Activated CD8-positive, alpha-beta memory T cell treated with anti-CD3 and anti-CD28 coated beads, Interleukin-2, amount 50 U/mL, for 48 hours (primary cell): ENCODE measurements around the gene ELAVL1.

Experiments used
- DNase-seq: peaks from one replicate; pipeline ENCODE4 v3.0.0-alpha.2; 2020

ELAVL1 gene

DNA sequence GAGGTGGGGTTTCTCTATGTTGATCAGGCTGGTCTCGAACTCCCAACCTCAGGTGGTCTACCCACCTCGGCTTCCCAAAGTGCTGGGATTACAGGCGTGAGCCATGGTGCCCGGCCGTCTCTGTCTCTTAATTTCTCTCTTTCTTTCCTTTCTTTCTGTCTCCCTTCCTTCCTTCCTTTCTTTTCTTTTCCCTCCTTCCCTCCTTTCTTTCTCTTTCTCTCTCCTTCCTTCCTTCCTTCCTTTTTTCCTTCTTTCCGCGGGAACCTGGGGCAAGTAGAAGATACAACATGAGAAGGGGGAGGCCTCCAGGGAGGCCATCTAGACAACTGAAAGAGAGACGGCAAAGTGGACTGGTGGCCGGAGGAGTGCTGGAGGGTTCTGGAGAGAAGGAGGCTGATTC lies 15.2 kb upstream of the ELAVL1 start:
- DNase-seq: no peak

DNA sequence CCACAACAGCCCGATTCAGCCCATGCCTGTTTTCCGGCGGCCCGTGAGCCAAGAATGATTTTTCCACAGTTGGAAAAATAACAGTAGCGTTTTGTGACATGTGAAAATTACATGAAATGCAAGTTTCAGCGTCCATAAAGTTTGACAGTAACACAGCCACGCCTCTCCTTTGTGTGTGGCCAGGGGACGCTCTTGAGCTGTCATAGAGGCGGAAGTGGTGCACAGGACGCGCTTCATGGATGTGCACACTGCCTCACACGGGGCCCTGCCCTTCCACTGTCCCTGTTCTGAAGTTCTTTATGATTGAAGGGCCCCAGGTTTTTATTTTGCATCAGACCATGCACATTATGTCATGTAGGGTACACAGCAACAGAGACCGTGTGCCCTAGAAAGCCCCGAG lies 12.4 kb upstream of the ELAVL1 start:
- peak; percentile 57 for DNase-seq

DNA sequence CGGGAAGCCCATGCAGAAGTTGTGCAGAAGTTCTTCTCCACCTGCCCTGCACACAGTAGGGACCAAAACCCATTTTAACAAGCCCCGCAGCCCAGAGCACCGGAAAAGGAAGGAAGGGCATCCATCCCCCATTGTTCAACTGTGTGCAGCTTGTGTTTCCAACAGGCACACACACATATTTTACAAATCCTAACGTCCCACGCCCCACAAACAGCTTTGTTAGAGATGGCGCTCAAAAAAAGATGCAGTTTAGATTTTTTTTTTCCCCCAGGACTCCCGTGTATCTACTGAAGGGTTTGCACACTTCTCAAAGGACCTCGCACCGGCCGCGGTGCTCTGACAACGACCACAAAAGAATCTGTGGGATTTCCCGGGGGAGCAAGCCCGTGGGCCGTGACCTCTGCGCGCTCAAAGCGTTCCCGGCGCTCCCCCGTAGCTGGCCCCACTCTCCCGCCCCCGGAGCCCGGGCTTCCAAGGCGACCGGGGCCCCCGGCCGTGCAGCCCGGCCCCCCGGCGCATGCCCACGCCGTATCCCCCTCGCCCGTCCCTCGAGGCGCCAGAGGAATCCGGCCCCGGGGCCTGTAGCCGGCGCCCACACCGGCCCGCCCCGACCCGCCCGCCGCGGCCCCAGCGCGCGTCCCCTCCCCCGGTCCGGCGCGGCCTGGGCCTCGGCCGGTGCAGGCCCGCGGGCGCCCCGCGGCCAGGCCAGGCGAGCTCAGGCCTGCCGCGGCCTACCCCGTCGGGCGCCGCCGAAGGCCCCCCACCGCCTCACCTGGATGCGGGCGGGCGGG lies 523 bp downstream of the ELAVL1 start:
- peak; percentile 64 for DNase-seq

DNA sequence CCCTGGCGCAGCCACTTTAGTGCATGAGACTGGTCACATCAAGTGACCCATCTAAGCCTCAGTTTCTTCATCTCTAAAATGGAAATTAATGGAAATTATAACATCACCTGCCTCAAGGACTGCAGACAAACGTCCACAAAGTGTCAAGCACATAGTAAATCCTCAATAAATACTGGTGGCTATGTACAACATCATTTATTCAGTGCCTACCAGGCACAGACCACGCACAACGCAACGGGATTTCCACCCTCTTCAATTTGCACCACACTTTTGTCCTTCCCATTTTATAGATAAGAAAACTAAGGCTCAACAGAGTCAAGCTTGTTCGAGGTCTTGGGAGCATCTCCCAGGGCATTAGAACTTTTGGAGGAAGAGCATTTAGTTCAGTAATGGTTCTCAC lies 1.4 kb downstream of the ELAVL1 start:
- DNase-seq: no peak

DNA sequence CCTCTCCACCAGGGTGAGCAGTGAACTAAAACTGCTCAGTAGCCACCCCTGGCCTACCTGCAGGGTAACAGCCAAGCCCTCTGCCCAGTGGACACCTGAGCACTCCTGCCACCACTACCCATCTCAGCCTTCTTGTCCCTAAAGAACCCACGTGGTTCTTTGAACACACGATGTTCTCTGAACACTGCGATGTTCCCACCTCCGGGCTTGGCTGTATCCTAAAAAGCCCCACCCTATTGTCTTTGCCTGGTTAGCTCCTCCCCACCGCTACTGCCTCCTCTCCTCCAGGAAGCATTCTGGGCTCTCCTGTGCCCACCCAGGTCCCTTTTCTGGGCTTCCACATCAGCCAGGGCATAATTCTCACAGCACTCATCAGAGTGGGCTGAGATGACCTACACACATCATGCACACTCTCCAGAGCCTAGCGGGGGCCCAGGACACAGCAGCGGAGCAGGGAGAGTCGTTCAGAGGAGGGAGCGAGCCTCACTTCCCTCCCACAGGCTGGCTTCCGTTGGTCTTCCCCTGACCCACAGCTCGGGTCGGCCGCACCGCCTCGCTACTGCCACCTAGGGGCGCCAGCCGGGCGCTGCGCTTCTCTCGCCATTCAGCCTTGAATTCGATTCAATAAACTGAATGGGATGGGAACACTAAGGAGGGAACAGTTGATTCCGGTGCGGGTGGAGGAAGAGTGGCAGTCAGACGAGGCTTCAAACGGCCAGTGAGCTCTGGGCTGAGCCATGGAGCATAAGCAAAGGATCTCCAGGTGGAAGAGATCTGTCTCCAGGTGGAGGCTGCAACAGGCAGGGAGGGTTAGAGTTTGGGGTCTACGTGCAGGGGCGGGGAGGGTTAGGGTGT lies 3.2 kb downstream of the ELAVL1 start:
- DNase-seq: peak; percentile 95

DNA sequence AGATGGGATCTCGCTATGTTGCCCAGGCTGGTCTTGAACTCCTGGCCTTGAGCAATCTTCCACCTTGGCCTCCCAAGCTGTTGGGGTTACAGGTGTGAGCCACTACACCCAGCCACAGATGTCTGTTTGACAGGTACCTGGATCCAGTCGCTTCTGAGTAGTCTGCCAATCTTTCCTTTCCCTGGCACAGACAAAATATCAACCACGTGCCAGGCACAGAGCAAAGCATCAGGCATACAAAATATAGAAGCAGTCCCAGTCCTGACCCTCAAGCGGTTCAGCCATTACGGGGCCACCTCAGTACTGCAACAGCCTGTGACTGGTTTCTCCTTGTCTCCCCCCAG lies 3.8 kb downstream of the ELAVL1 start:
- no peak for DNase-seq

DNA sequence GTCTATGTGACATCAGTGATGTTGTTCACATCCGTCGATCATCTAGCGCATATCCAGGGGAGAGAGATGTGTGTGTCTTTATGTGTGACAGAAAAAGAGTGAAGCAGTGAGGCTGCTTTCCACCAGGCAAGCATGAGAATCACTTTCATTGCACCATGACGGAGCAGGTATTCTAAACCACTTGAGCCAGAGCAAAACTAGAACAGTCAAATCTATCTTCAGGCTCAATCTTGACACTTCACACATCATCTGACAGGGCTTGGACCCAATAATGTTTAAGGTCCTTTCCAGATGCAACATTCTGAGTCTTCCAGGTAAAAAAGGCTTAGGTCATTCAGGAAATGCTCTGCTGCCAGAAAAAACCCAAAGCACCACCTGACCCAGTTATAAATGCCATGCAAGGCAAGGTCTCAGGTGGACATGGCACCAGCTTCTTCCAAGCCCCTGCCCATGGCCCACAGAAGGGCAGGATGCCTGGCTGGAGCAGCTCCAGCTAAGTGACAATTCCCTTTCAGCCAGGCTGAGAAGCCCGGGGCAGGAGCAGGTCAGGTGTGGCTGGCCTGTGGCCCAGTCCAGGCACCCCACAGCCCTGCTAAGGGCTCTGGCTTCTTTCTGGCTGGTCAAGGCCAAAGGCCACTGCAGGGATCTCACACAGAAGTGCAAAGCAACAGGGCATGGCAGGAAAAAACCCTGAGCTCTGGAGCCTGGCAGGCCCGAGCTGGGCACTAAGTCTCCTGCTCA lies 5.0 kb downstream of the ELAVL1 start:
- DNase-seq: no peak

DNA sequence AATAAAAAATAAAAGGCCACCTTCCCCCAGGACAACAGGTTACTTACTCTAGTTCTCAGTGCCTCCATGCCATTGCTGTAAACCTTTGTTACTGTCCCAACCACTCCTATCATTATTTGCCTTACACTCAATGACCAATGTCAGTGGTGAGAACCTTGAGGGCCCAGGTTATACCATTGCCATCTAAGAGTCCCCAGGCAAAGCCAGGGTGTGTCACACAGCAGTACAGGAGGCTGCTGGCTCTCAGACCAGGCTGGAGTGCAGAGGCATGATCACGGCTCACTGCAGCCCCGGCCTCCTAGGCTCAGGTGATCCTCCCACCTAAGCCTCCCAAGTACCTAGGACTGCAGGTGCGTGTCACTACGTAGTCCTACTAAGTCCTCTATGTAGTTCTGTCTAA lies 6.1 kb downstream of the ELAVL1 start:
- DNase-seq: no peak

DNA sequence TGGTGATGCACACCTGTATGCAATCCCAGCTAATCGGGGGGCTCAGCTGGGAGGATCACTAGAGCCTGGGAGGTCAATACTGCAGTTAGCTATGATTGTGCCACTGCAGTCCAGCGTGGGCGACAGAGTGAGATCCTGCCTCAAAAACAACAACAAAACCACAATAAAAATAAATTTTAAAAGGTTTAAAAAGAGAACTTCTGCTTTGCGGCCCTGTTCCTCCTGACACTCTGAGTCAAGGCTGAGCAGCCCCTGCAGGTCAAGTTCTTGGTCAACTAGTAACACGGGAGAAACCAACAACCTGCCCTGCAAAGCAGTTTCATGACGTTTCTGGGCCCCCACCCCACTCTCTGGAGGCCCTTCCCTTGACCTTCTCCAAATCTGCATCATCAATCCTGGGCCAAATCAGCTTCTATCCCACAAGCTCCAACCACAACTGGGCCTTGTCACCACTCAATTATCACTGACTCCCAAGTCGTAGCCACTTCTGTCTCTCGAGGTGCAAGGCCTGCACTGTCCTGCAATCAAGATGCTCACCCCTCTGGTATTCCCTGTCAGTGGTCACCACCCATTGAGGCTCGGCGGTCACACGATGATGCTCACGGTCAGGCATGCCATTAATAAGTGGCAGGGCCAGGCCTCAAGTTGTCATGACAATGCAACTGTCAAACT lies 7.5 kb downstream of the ELAVL1 start:
- no peak for DNase-seq

DNA sequence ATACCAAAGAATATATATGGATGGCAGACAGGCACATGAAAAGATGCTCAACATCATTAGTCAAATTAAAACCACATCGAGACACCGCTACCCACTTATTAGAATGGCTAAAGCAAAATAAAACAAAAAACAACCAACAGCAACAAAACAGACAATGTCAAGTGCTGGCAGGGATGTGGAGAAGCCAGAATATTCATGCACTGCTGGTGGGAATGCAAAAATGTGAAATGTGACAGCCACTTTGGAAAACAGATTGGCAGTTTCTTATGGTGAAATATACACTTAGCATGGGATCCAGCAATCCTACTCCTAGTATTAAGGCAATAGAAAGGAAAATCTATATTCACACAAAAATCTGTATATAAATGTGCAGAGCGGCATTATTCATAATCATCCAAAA lies 8.6 kb downstream of the ELAVL1 start:
- no peak for DNase-seq

DNA sequence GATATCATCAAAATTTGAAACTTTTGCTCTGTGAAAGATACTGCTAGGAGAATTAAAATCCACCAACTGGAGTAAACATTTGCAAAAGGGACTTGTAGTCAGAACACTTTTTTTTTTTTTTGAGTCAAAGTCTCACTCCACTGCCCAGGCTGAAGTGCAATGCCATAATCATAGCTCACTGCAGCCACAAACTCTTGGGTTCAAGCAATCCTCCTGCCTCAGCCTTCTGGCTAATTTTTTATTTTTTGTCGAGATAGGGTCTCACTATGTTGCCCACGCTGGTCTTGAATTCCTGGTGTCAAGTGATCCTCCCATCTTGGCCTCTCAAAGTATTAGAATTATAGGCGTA lies 9.7 kb downstream of the ELAVL1 start:
- DNase-seq: no peak

DNA sequence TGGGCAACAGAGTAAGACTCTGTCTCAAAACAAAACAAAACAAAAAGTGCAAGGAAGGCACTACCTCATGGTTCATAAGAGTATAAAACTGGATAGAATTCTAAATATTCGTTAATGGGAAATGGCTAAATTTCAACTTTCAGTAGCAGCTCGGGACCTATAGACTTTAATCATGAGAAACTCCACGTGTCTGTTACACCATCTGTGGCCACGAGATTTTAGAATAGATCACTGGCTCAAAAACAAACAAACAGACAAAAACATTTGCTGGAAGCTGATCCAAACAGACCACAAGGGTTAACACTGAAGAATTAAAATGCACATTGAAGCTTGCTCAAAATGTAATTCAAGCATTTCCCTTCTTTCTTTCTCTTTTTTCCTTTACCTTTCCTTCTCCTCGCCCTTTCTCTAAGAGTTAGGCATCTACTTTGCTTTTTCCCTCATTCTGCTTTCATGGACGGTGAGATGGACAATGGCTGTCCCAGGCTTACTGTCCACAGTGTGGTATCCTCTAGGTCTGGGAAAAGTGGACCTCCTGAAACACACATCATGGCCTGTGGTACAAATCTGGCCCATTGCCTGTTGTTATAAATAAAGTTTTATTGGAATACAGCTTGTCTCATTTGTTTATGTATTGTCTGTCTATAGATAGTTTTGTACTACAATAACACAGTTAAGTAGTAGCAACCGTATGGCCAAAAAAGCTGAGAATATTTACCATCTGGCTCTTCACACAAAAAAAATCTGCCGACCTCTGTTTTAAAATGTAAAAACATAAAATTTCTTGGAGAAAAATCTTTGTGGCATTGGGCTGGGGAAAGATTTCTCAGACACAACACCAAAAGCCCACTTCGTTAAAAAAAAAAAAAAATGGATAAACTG lies 10.3 kb downstream of the ELAVL1 start:
- no peak for DNase-seq

DNA sequence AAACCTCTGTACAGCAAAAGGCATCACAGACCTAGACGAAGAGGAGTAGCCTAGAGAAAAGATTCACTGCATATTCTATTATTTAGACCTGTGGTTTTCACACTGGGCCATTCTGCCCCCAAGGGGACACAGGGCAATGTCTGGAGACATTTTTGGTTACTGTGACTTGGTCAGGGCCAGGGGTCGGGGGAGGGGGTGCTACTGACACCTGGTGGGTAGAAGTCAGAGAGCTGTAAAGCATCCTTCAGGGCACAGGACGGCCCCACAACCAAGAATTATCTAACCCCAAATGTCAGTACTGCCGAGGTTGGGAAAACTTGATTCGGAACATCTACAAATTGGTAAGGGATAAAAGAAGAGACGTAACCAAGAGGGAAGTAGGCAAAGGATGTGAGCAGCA lies 11.3 kb downstream of the ELAVL1 start:
- DNase-seq: no peak

DNA sequence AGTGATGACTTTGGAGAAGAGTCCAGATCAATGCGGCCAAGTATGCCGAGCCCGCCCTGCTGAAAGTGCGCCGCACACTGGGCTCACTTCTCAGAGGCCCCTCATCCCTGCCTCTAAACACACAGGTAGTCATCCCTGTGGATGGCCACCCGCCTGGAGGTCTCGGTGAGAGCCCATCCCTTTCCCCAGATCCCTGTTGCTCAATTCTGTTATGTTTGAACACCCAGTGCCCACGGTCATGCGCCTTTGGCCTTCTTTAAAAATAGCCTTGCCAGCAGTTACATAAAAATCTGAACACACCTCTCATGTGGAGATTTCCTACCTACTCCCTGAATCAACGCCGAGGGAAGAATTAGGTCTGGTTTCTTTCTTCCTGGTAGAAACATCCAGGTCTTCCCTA lies 11.9 kb downstream of the ELAVL1 start:
- DNase-seq: no peak

DNA sequence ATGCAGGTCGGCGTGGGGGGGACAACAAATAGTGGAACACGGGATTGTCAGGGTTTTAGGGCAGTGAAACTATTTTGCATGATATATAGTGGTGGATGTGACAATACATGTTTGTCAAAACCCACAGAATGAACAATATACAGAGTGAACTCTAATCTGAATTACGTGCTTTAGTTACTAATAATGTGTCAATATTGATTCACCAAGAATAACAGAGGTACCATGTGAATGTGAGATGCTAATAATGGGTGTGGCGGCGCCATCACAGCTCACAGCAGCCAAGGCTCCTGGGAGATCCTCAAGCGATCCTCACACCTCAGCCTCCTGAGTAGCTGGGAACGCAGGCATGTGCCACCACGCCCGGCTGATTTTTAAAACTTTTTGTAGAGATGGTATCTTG lies 12.9 kb downstream of the ELAVL1 start:
- no peak for DNase-seq

DNA sequence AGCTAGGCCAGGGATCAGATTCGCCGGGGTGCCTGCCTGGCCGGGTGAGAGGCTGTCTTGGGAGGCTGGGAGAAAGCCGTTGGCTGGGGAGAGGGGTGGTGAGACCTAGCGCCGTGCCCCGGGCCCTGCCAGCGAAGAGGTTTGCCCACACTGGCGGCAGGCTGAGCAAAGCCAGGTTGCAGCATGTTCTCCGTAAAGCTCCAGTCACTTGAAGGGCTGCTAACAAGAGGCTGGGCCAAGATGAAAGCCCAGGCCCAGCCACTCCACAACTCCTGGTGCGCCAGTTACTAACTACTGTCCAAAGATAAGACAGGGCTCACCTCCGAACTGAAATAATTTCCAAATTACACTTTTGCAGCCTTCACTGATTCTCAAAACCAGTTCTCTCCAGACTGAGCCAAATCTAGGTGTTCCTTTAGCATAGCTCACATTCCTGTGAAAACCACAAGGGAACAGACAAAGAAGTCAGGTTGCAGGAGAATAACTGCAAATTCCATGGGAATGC lies 16.3 kb downstream of the ELAVL1 start:
- DNase-seq: no peak

DNA sequence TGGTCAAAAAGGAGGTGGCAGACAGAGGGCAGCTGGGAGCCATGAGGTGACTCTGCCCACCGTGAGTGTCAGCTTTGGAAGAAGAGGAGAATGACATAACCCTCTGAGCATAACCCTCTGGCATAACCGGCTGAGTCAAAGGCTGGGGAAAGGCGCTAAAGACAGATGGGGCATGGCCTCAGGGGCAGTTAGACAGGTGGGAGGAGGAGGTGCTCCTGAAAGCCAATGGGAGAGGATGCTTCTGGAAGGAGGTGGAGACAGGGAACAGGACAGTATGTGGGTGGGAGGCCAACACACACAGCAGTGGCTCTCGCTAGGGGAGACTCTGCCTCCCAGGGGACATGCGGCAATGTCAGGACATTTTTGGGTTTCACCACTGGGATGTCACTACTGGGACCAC lies 17.1 kb downstream of the ELAVL1 start:
- no peak for DNase-seq

DNA sequence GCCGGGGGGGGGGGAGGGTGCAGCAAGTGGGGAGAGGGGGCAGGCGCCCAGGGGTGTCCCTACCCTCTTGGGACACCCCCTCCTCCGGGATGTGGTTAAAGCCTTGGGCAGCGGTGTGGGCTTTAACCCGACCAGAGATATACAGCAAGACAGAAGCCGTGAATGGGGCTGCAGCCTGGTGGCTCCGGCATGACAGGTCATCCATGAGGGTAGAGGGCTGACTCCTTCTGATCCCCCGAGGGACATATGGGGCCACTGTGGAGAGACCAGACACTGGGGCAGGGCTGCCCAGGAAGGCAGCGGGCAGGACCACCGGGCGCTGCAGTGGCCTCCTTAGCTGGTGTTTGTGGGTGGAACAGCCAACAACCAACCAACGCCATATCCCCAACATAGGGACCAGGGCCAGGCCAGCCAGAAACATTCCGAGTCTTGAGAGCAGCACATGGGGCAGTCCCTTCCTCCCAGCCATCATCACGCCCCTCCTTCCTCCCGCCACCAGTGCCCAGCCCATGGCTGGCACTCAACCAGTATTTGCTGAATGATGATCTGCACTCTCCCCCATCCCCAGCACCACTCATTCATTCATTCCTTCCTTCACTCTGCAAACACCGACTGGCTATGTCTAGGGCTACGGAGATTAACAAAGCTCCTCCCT lies 18.2 kb downstream of the ELAVL1 start:
- no peak for DNase-seq

DNA sequence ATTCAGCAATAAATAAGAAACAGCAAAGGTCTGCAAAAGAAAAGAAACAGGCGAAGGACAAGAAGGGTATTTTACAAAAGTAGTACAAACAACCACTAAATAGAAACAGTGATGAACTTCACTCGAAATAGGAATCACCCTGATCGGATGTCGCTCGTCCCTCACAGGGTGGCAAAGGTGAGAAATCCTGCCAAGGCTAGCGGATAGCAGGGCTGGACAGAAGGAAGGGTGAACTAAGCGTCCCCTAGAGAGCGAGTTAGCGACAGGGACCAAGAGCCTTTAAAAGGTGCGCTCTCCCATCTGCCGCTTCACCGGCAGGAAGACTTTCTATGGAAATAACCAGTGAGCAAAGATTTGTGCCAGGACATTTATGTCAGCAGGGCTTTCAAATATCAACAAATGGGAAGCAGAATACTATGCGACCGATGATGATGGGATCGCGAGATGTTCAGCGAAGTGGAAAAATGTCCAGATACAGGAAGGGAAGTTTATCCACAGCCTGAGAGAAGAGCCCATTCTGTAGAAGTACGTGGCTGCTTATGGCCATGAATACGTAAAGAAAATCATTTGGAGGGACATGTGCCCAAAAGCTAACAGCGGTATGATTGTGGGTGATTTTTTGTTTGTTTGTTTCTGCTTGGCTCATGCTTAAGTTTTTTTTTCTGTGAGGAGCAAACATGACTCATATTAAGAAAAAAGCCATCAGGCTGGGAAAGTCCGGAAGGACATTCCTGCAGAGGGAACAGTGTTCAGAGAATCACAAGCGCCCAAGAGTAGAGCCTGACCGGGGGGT lies 18.9 kb downstream of the ELAVL1 start:
- DNase-seq: no peak

DNA sequence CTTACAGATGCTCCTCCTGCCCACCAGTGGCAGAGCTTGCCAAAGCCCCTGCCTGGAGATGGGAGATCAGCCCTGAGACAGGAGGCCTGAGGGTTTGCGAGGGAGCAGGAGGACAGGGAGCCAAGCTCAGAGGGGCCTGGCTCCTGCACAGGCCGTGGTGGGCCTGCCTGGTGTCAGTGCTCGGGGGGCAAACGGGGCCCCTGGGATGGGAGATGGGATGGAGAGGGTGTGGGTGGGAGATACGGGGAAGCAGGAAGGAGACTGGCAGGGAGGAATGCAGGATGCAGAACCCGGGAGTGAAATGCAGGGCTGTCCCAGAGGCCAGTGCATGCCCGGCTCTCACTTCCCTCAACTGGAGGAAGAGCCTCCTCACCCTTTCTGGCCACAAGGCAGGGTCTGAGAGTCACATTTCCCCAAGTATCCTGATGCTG lies 19.9 kb downstream of the ELAVL1 start:
- DNase-seq: no peak
